NCI-H187 treated with DMSO at 0.1 percent for 48 hours (cell line): ENCODE measurements around the gene ACSM5.
"Not testable (repeated sequence)": the region's sequence is repeated elsewhere in the genome, so short reads cannot be mapped to it uniquely, and the experiment has no call there.

ENCODE experiments used
- DNase-seq: peaks from one replicate; lab custom pipeline; 2025; lab: John Stamatoyannopoulos, UW

ACSM5 gene

GRCh38 chr16:20451364-20451763 lies 42.0 kb downstream of the ACSM5 start, which contains the start of gene ACSM2A:
Gene ACSM2A (plus strand): TSS chr16:20451521. CDS start chr16:20460115, 8,594 bp downstream.
- DNase-seq: not testable (repeated sequence)

GRCh38 chr16:20453633-20454032 lies 44.3 kb downstream of the ACSM5 start:
- not testable (repeated sequence) for DNase-seq

GRCh38 chr16:20459227-20459626 lies 49.9 kb downstream of the ACSM5 start:
- not testable (repeated sequence) for DNase-seq

GRCh38 chr16:20460313-20460712 lies 51.0 kb downstream of the ACSM5 start:
- DNase-seq: not testable (repeated sequence)

GRCh38 chr16:20468954-20469353 lies 59.6 kb downstream of the ACSM5 start:
- not testable (repeated sequence) for DNase-seq

- DNase-seq: not testable (repeated sequence)
Observed at GRCh38 chr16:20469930-20470329, 60.6 kb downstream of the ACSM5 start.

- not testable (repeated sequence) for DNase-seq
Observed at GRCh38 chr16:20470732-20471131, 61.4 kb downstream of the ACSM5 start.

GRCh38 chr16:20477188-20477744 lies 67.9 kb downstream of the ACSM5 start:
- not testable (repeated sequence) for DNase-seq

GRCh38 chr16:20483989-20484388 lies 74.7 kb downstream of the ACSM5 start:
- not testable (repeated sequence) for DNase-seq

GRCh38 chr16:20484726-20485125 lies 75.4 kb downstream of the ACSM5 start:
- DNase-seq: no peak

GRCh38 chr16:20485408-20485807 lies 76.1 kb downstream of the ACSM5 start:
- DNase-seq: no peak
